Measurements from ENCODE around the gene NR1I3.
A peak's percentile ranks its signal among the peaks of the same experiment; 100 is the strongest.
"Not testable (repeated sequence)": the region's sequence is repeated elsewhere in the genome, so short reads cannot be mapped to it uniquely, and the experiment has no call there.

NR1I3 gene, protein sequence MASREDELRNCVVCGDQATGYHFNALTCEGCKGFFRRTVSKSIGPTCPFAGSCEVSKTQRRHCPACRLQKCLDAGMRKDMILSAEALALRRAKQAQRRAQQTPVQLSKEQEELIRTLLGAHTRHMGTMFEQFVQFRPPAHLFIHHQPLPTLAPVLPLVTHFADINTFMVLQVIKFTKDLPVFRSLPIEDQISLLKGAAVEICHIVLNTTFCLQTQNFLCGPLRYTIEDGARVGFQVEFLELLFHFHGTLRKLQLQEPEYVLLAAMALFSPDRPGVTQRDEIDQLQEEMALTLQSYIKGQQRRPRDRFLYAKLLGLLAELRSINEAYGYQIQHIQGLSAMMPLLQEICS
- 0 reads per million in 4 donors for total RNA-seq

DNA sequence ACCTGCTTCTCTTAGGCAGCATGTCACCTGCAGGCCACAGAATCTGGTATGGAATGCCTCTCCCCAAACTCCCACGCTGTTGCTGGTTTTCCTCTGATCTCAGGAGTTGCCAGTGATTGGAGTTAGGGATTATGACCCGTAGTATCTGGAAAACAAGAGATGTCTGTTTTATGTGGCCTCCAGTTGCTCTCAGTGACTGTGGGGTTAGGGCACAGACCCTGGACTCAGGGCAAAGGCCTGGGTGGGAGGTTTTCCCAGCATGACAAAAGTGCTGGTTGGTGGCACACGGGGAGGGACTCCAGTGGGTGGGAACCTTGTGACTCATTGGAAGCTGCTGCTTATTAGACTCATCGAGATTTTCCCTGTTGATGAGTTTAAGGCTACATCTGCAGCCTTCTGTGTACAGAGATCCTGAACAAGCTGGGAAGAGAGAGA is at the start of gene NR1I3:
NR1I3 (minus strand) TSS at position 165 of the 435 bp plus-strand sequence. CDS start 1,638 bp downstream, outside the sequence.
- DNase-seq, result no peak

DNA sequence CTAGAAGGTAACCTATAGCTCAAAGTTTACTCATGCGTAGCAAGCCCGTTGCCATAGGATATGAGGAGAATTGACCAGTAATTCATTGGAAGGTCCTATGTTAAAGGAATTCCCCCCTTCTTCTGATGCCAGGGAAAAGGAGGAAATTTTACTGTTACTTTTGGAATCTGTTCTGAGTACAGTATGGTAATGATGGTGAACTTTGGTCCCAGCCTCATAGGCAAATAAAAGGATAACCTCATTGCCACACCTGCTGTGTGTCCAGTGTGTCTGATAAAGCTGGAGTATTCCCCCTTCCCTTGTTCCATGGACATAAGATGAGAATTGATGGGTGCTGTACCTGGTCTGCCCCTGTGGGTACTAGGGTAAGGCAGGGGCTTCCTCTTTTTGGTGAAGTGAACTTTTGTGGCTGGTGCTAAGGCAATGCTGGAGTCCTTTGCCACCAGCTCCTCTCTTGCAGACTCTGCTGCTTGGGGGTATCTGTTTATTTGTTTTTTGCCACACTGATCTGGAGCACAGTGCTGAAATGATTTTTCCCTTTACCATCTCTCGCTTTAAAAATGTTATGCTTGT is 49.6 kb upstream of the NR1I3 start:
- no peak for DNase-seq

DNA sequence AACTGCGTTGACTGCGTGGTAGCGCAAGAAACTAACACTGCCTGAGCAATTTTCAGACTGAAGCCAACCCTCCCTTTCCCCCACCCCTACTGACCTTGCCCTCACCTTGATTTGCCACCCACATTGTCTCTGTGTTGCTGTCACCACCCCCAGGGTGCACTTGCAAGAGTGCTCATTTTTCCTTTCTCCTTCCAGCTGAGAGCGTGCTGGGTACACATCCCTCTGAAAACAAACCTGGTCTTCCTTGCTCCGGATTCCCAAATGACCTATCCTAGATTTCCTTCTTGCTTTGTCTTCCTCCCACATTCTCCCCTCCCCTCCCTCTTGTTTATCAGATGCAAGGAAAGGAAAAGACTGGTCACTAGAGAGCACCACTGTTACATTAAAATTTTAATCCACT is 47.5 kb upstream of the NR1I3 start:
- DNase-seq, result no peak

DNA sequence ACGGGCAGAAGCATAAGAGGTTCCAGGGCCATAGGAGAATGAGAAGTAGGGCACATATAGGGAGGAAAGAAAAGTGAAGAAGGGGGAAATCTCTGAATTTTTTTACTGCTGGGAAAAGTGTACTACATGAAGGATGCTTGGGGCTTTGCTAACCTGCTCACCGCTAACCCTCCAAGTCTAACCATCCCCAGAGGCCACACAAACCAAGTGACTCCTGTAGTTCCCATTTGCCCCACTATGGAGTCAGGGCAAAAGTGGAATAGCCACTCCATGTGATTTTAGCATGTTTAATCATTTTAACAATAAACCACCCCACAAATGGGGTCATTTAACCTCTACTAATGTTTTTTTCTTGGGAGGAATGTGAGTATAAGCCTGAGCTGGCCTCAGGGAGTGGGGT is 47.1 kb upstream of the NR1I3 start:
- DNase-seq, result no peak

DNA sequence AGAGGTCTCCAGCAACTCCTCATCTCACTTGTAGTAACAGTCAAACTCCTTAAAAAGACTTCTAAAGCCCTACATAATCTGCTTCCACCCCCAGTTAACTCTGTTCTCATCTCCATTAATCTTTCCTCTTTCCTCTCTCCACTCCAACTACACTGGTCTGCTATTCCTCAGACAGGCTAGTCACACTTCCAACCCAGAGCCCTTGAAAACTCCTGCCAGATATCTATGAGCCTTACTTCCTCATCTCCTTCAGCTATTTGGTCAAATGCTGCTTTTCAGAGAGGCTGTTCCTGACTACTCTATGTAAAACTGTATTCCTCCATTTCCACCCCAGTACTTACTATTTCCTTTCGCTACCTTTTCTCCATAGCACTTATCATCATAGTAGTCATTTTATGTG is 45.0 kb upstream of the NR1I3 start:
- no peak for DNase-seq

DNA sequence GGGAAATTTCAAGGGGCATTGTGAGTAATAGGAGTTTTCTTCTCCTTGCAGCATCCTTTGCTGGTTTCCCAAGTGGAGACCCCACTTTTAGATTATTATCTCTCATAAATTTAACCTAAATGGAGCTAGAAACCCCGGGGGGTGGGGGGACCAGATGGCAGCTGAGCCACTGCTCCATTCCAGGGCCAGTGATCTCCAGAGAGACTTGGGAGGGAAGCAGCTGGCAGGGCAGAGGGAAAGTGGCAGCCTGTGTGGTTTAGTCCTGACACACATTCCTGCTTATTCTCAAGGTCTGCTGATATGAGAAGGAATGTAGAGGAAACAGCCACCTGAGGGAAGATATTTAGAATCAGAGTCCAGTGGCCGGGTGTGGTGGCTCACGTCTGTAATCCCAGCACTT is 36.9 kb upstream of the NR1I3 start:
- DNase-seq, result no peak

DNA sequence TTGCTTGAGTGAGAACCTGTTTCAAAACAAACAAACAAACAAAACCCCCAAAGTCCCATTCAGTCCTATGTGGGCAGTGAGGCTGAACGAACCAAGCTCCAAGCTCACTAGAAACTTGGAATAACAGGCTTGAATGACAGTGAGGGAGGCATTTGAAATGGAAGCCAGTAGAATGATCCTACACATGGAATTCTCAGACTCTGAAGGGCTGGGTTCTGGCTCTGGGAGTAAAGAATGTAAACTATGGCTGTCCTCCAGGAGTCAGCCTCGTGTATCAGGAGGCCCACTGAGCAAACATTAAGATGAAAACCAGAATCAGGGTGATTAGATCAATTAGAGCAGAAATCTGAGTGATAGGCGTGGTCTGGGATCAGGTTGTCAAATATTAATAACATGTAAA is 35.4 kb upstream of the NR1I3 start:
- DNase-seq, result no peak

DNA sequence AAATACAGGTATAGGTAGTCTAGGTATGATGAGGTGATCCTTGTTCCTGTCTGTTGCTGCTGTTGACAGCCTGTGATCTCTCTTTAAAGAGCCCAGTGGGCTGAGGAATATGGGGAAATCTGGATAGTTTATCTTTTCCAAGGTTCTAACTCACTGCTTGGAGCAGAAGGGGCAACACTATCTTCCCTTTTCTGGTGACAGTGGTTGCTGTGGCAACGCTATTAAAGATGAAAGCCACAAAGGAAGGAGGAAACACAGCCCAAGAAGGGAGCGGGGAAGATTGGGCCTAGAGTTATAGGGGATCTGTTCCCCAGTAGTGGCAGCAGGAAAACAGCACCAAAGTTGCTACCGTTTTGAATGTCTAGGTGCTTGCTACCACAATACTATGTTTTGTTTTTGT is 29.3 kb upstream of the NR1I3 start:
- DNase-seq, result no peak

DNA sequence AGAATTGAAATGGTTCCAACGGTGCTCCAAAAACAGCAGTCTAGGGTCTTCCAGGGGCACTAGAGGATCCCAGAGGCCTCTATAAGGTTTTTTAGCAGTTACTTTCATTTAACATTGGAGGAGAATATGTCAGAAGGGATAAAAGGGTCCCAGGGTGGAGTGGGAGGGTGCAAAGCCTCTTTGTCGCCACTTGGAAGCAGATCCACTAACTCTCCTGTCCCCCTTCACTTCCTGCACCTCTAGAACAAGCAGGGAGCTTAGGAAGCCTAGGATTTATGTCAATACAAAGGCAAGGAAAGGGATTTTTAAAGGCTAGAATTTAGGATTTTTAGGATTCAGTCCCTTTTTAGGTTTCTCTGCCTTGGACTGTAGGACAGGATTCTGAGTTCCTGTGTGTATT is 28.8 kb upstream of the NR1I3 start:
- no peak for DNase-seq

DNA sequence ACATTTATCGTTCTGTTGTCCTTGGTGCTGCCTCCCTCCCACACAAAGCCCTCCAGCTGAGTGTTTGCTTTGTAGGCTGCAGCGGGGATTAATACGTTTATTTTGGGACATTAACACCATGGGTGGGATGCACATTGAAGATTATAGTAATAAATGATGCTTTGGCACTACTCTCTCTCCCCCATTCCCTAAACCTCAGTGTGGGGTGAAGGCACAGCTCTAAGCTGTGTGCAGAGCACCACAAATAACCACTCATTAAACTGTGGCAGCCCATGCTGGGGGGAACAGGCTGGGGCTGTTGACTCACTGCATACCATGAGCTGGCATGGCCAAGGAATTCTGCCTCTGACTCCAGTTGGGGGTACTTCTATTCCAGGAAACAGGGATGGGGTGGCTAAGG is 28.2 kb upstream of the NR1I3 start:
- DNase-seq, result no peak

DNA sequence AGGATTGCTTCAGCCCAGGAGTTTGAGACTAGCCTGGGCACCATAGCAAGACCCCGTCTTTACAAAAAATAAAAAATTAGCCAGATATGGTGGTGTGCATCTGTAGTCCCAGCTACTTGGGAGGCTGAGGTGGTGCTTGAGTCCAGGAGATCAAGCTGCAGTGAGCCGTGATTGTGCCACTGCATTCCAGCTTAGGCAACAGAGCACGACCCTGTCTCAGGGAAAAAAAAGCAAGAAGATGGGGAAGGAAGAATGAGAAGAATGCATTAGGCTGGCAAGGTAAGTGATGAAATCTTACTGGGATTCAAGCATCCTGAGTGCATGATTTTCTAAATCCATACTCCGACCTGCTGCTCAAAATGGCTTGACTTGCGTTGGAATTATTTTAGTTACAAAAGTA is 27.3 kb upstream of the NR1I3 start:
- DNase-seq, result no peak

DNA sequence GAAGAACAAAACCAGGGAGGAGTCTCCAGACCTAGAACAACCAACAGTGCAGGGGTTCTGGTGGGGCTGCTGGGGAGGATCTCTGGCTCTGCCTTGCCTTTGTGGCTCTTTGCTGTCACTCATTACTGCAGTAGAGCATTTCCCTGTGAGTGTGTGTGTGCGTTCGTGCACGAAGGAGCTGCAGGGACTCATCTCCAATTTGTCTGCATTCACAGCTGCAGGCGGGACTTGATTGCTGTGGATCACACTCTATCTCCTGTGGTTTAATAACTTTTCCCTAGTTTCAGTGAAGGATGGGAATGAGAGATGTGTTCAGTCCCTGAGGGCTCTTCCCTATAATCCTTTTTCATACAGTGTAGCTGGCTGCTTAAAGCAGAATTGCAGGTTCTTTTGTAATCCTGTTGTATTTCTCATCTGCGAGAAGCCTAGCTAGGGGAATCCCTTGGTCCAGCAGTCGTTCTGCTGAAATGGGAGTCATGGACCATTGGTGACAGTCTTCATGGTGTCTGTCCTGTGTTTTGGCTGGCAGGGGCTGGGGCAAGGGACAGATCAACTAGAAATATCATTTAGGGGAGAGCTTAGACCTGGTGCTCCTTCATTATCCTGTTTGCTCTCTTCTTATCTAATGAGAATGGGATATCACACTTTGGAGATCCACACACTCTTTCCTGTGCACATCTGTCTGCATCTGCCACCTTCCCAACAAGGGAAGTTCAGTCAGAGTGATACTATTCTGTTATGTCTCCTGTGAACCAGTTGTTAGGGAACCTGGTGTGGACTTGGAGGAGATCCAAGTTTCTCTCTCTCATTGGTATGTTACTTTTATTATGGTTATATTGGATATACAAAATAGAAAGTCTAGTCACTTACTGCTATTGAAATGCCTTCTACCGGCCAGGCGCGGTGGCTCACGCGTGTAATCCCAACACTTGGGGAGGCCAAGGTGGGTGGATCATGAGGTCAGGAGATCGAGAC is 23.5 kb upstream of the NR1I3 start:
- no peak for DNase-seq

DNA sequence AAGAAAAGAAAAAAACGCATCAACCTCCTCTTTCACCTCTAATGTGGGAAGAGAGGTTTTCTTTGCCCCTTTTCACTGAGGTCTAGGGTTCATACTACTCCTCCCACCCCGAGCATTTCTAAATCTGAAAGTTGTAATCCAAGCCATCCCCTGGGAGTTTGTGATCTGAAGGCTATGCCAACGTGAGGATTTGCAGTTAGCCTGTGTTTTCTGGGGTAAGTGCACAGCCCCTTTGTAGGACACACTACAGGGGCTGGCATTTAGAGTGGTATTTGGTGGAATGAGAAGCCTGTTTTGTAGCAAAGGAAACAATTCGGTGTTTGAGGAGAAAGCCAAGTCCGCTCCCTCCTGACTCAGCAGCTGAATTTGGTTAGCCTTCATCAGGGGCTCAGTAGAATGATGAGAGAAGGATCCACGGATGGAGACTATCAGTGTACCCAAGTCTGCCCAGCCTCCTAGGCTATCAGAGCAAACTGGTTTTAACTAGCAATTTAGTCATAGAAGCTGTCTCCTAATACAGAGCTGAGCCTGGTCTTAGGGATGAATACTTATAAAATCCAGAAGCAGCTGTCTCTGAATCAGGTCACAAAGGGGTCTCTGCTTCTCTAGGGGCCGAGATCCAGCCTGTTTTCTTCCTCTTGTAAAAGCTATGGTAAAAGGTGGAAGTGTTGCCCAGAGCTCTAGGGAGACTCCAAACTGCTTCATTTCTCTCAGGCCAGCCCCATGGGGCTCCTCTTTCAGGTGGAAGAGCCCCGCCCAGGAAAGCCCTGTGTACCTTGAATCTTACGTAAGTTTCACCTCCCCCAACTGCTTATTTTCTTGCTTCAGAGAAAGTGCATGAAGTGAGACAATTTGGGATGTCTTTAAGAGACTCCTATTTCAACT is 22.6 kb upstream of the NR1I3 start:
- no peak for DNase-seq

DNA sequence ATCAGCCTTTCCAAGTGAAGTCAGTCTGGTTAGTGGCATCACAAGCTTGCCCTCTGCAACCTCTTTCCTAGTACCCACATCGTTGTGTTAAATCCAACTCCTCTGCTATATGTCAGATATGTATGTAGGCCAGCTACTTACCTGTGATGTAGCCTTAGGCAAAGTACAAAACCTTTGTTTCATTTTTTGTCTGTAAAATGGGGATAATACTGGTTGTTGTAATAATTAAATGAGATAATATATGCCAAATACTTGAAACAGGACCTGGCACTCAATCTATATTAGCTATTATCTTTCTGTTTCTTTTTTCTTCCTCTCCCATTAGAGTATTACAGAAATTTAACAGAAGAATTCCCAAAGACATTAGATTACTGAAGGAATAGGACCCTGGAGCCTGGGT is 21.8 kb upstream of the NR1I3 start:
- DNase-seq, result no peak

DNA sequence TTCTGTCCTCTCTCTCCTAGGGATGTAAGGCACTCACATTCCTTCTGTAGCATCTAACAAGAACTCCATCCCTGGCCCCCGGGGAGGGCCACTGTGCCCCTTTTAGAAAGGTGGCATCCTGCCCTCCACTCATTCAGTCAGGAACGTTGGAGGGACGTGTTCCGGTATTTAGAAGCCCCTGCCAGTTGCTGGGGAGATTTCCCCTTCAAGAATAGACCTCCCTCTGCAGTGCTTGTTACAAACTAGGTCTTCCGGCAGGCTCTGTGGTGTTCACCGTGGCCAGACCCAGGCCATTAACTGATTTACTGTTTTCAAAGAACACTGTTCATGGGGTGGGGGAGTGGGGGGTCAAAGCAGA is 21.3 kb upstream of the NR1I3 start:
- DNase-seq, result no peak

DNA sequence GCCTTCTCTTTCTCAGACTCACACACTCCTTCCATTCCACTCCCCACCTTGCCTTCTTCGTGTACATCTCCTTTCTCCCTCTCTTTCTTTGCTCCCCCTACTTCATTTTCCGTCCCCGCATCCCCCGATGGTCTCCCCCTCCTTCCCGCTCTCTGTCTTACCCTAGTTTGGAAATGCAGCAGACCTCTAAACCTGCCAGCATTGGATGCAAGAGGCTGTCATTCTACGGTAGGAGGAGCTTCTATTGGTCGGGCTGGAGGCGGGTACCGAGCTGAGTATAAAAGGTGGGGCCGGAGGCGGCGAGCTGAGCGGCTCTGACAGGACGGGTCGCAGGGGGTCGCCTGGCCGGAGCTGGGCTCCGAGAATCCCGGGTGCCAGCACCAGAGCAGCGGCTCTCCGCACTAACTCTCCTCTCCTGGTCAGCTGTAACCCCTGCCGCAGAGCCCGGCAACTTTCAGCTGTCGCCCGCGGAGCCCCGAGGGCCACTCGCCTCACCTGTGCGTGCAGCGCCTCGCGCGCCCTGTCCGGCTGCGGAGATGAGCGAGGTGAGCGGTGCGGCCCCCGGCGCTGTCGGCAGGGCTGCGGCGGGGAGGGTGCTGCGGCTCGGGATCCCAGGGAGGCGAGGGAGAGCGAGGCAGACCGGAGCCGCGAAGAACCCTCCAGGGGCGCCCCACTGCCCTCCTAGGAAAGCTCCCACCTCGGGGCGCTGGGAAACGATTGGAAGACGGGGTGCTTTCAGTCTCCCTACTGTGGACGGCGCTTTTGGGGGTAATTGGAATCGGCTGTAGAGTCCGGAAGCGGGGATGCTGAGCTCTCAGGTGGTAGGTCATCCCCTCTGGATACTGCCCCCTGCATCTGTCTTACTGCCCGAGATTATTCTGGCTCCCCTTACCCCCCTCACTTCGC is 20.7 kb upstream of the NR1I3 start, which contains the start of gene PCP4L1:
PCP4L1 (plus strand) TSS at position 307 of the 906 bp plus-strand sequence; CDS start at position 537, 230 bp downstream.
- DNase-seq, result peak in 2 of 5 donors; percentile 6 to 16

DNA sequence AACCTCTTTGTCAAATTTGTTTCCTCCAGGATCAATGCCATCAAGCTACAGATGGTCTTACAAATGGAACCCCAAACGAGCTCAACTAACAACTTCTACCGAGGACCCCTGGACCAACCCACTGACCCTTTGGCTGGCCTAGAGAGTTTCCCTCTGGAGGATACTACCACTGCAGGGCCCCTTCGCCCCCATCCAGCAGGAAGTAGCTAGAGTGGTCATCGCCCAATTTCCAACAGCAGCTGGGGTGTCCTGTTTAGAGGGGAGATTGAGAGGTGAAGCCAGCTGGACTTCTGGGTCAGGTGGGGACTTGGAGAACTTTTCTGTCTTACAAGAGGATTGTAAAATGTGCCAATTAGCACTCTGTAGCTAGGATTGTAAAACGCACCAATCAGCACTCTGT is 19.1 kb upstream of the NR1I3 start:
- DNase-seq, result not testable (repeated sequence)

DNA sequence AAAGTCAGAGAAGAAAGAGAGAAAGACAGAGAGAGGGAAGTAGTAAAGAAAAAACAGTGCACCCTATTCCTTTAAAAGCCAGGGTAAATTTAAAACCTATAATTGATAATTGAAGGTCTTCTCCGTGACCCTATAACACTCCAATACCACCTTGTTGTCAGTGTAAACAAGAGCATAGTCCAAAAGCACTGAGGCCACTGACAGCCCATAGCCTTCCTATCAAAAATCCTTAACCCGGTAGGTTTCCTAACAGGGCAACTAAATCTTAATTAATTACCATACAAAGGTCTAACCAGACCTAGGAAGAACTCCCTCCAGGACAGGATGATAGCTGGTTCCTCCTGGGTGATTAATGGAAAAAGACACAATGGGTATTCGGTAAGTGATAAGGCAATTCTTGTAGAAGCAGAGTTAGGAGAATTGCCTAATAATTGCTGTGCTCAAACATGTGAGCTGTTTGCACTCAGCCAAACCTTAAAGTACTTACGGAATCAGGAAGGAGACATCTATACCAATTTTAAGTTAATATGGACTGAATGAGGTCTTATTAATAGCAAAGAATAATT is 18.0 kb upstream of the NR1I3 start:
- not testable (repeated sequence) for DNase-seq

DNA sequence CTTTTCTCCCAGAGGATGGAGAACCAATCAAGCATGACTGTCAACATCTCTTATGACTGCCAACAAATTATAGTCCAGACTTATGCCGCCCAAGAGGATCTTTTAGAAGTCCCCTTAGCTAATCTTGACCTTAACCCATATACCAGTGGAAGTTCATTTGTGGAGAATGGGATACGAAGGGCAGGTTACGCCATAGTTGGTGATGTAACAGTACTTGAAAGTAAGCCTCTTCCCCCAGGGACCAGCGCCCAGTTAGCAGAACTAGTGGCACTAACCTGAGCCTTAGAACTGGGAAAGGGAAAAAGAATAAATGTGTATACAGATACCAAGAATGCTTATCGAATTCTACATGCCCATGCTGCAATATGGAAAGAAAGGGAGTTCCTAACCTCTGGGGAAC is 17.3 kb upstream of the NR1I3 start:
- not testable (repeated sequence) for DNase-seq

DNA sequence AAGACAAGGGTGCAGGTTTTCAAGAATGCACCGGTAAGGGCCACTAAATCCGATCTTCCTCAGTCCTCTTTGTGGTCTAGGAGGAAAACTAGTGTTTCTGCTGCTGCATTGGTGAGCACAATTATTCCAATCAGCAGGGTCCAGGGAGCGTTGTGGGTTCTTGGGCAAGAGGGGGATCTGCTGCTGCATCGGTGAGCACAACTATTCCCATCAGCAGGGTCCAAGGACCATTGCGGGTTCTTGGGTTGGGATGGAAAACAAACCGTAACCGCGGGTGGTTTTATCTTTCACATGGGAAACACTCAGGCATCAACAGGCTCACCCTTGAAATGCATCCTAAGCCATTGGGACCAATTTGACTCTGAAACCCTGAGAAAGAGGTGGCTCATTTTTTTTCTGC is 13.6 kb upstream of the NR1I3 start:
- no peak for DNase-seq

DNA sequence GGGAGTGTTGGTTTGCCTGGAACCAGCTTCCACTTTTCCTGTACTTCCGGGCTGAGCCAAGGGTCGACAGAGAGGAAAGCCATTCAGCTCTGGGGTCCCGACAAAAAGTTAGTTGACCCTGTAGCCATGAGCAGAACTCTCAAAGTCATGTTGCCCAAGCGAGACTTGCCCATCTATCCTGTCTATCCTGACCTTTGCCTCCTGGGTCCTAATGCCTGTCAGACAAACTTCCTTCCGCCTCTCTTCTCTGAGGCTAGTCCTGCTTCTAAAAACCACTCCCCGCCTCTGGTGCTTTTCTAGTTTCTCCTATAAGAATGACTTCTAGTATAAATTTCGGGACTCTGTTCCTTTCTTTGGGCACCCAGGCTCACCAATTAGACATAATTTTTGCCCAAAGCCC is 12.8 kb upstream of the NR1I3 start:
- DNase-seq, result no peak

Data from T-helper 1 cell (primary cell).